Psoas muscle (tissue), 8 donors: Measurements from ENCODE around the gene TRPM2. TPM values are rescaled to one million over a fixed set of nuclear protein-coding genes. Genes with fewer than 3 reads are reported as not detected.
"Not testable (repeated sequence)": the region's sequence is repeated elsewhere in the genome, so short reads cannot be mapped to it uniquely, and the experiment has no call there.

ENCODE experiments used
- ATAC-seq, 4 donors: fragments of 200-7000 bp; cut with Tn5 transposase; one replicate each; pipeline ENCODE4 v1.9.1; 2020; ENCODE audit warnings: moderate library complexity in 3 of 4, mild to moderate bottlenecking in 2 of 4
- DNase-seq, 2 donors: peaks; one replicate each; pipeline ENCODE4 v3.0.0-alpha.2; 2020
- H3K27ac ChIP-seq: fragments of 200-600 bp; one replicate; pipeline ENCODE4 v1.8.0; 2022
- H3K27me3 ChIP-seq, 3 donors: fragments of 200-600 bp in 1 of 3; one replicate each; pipeline versions ENCODE4 v1.6.1 to v1.8.0; 2013 to 2022; ENCODE audit warnings: low read length in 2 of 3, mild to moderate bottlenecking in 2 of 3, moderate library complexity in 1 of 3; ENCODE audit not compliant: insufficient read depth in 3 of 3
- H3K36me3 ChIP-seq, 2 donors: fragments of 200-600 bp in 1 of 2; one replicate each; pipeline versions ENCODE4 v1.6.1 to v1.8.0; 2013 to 2022; ENCODE audit warnings: low read depth in 1 of 2, mild to moderate bottlenecking in 1 of 2, moderate library complexity in 1 of 2; ENCODE audit not compliant: insufficient read depth in 1 of 2
- H3K4me1 ChIP-seq: fragments of 200-600 bp; one replicate; pipeline ENCODE4 v1.8.0; 2022
- H3K4me3 ChIP-seq: fragments of 200-600 bp; one replicate; pipeline ENCODE4 v1.8.0; 2022; ENCODE audit warnings: mild to moderate bottlenecking
- H3K9me3 ChIP-seq: fragments of 200-600 bp; one replicate; pipeline ENCODE4 v1.8.0; 2022
- WGBS, 3 donors: extraction: QIAGEN DNeasy Blood & Tissue Kit; methylation state at CpG; one replicate each; pipeline versions ENCODE4 v1.1.6 to v1.1.7; 2013; 5-methylcytosine and 5-hydroxymethylcytosine counted together
- intact Hi-C, 2 donors: fragments of 100-400 bp; cut with DNase I; formaldehyde crosslinking; loops; one replicate each; pipeline versions ENCODE4 v1.11.0 to v1.14.2; 2022
- polyA plus RNA-seq, 3 donors: library from polyadenylated mRNA; stranded (reverse); fragments of 200-250 nt; gene quantifications; one replicate each; pipeline ENCODE4 v1.2.3, GENCODE V29; 2013
- total RNA-seq, 4 donors: library from RNA; stranded (reverse); fragmentation: NEBNext Ultra II Directional in 2 of 4; extraction: Animal tissue kit (Norgen Biotek cat#: 25700) in 2 of 4; gene quantifications; one replicate each; pipeline versions ENCODE4 v1.2.1 to v1.2.4, GENCODE V29; 2021 to 2023
- TF ChIP-seq, protein P1 (sequence below): fragments of 200-600 bp; IDR thresholded peaks from one replicate; pipeline ENCODE4 v1.8.0; 2022; ENCODE audit warnings: antibody characterized with exemption
- donor health status: healthy with polysubstance abuse.
- donor health status: DM: no; HTN: no; CAD: no; lungs with moderate emphysema.
- donor health status: Bipolar disorder and iron deficiency.
- donor health status: healthy.
- donor health status: DM: yes; HTN: yes; CAD: no.
- donor health status: DM: no; HTN: no; CAD: no.
- donor health status: DM: no; HTN: no; CAD: no.
- donor health status: DM: yes; HTN: yes; CAD: no.

The TRPM2 gene
- total and polyA plus RNA-seq, 7 donors, result 0.08 to 1.7 (median 0.76) TPM

DNA sequence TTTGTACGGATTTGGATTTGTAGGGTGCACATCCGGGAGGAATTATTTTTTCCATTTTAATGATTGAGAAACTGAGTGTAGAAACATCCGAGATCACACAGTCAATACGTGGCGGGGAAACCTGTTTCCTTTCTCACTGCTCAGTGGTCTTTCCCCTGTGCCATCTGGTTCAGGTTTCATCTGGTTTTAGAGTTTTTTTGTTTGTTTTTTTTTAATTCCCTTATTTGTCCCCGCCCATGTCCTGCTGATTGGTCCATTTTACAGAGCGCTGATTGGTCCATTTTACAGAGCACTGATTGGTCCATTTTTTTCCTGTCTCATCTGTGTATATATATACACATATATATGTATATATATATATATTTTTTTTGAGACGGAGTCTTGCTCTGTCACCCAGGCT, 6.0 kb downstream of the TRPM2 start:
- Histone ChIP-seq H3K27me3 (peaks cover 0 to 8% (median 5%) of the 10 kb centered on the region in 3 donors), H3K4me3 (no peak overlapping the region), H3K9me3 (no peaks in the 10 kb centered on the region), H3K27ac (no peak overlapping the region), H3K4me1 (no peaks in the 10 kb centered on the region), H3K36me3 (no peaks in the 10 kb centered on the region)
- ATAC-seq (no peak), DNase-seq (no peak)
- 83 to 90% (median 84%) methylated on average over 8 of the region's 8 CpGs for WGBS, 3 donors
- intact Hi-C loops, result no loop called here
- TF ChIP-seq, protein P1, sequence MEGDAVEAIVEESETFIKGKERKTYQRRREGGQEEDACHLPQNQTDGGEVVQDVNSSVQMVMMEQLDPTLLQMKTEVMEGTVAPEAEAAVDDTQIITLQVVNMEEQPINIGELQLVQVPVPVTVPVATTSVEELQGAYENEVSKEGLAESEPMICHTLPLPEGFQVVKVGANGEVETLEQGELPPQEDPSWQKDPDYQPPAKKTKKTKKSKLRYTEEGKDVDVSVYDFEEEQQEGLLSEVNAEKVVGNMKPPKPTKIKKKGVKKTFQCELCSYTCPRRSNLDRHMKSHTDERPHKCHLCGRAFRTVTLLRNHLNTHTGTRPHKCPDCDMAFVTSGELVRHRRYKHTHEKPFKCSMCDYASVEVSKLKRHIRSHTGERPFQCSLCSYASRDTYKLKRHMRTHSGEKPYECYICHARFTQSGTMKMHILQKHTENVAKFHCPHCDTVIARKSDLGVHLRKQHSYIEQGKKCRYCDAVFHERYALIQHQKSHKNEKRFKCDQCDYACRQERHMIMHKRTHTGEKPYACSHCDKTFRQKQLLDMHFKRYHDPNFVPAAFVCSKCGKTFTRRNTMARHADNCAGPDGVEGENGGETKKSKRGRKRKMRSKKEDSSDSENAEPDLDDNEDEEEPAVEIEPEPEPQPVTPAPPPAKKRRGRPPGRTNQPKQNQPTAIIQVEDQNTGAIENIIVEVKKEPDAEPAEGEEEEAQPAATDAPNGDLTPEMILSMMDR, result no peak

- DNase-seq (no peak), ATAC-seq (no peak)
- Histone ChIP-seq H3K36me3 (no peaks in the 10 kb centered on the region), H3K4me3 (no peak overlapping the region), H3K27me3 (peaks cover 0 to 8% (median 5%) of the 10 kb centered on the region in 3 donors), H3K4me1 (no peaks in the 10 kb centered on the region), H3K9me3 (no peaks in the 10 kb centered on the region), H3K27ac (no peak overlapping the region)
- 45 to 58% (median 51%) methylated on average over 8 of the region's 8 CpGs for WGBS, 3 donors
- TF ChIP-seq, protein P1, result no peak
- intact Hi-C loops, result no loop called here
Measured at GRCh38 chr21:44360159-44360558, 6.7 kb downstream of the TRPM2 start.

DNA sequence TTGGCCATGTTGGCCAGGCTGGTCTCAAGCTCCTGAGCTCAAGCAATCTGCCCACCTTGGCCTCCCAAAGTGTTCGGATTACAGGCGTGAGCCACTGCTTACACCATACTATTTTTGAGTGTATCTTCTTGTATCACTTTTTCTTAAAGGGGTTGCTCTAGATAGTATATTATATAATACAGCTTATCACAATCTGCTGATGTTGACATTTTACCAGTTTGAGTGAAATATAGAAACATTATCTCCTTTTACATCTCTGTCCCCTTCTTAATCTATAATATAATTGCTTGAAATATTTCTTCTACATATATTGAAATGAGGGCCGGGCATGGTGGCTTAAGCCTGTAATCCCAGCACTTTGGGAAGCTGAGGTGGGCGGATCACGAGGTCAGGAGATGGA, 8.5 kb downstream of the TRPM2 start:
- 88 to 96% (median 91%) methylated on average over 5 of the region's 5 CpGs for WGBS, 3 donors
- intact Hi-C loops, H3K36me3 ChIP-seq, DNase-seq, H3K9me3 ChIP-seq, ATAC-seq, H3K27ac ChIP-seq, H3K4me1 ChIP-seq, H3K27me3 ChIP-seq, H3K4me3 ChIP-seq: not testable (repeated sequence)

DNA sequence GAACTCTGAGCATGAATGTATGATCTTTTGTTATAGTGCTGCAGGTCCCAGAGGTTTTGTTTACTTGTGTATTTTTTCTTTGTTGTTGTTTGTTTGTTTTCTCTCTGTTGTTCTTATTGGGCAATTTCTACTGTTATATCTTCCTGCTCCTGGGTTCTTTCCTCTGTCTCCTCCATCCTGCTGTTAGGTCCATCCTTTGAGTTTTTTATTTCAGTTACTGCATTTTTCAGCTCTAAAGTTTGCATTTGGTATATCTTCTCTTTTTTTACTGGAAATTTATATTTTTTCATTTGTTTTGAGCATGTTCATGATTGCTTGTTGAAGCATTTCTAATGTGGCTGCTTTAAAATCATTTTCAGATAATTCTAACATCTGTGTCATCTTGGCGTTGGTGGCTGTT, 9.9 kb downstream of the TRPM2 start:
- intact Hi-C loops, result no loop called here
- no peak overlapping the region for H3K4me3 ChIP-seq
- DNase-seq (no peak), ATAC-seq (no peak)
- H3K4me1 ChIP-seq, result no peaks in the 10 kb centered on the region
- H3K9me3 ChIP-seq, result no peaks in the 10 kb centered on the region
- WGBS, 3 donors, result 82 to 91% (median 83%) methylated on average over 1 of the region's 1 CpG
- H3K27me3 ChIP-seq, result peaks cover 0 to 19% (median 5%) of the 10 kb centered on the region in 3 donors
- TF ChIP-seq, protein P1, result no peak
- H3K36me3 ChIP-seq, result no peaks in the 10 kb centered on the region
- no peak overlapping the region for H3K27ac ChIP-seq

- Histone ChIP-seq H3K36me3 (no peaks in the 10 kb centered on the region), H3K9me3 (no peaks in the 10 kb centered on the region), H3K27ac (no peak overlapping the region), H3K27me3 (peaks cover 0 to 29% (median 11%) of the 10 kb centered on the region in 3 donors), H3K4me3 (no peak overlapping the region), H3K4me1 (no peaks in the 10 kb centered on the region)
- DNase-seq (no peak), ATAC-seq (no peak)
- intact Hi-C loops, result no loop called here
- WGBS, 3 donors, result 74 to 77% (median 74%) methylated on average over 20 to 22 of the region's 22 CpGs
- TF ChIP-seq, protein P1, result no peak
Measured at GRCh38 chr21:44364151-44365053, 11.0 kb downstream of the TRPM2 start.
